NB4 (cell line): Measurements from ENCODE around the gene KRT36.

Source experiments
- DNase-seq: peaks from one replicate; pipeline ENCODE4 v3.0.0; 2010; ENCODE audit warnings: low read depth
- H3K4me3 ChIP-seq: one replicate; pipeline ENCODE4 v1.5.1; 2011; ENCODE audit warnings: mild to moderate bottlenecking, low read depth, low read length, moderate library complexity
- MYC ChIP-seq: IDR thresholded peaks from 2 replicates; pipeline ENCODE4 v1.6.1; 2011; ENCODE audit warnings: low read depth, low read length
- POLR2A ChIP-seq: IDR thresholded peaks from 2 replicates; pipeline ENCODE4 v1.6.1; 2011; ENCODE audit warnings: mild to moderate bottlenecking; ENCODE audit not compliant: insufficient read length; ENCODE audit errors: extremely low read depth
- TF ChIP-seq, protein P1 (sequence below): IDR thresholded peaks from 2 replicates; pipeline ENCODE4 v1.6.1; 2011; ENCODE audit warnings: low read depth, low read length
- TF ChIP-seq, protein P2 (sequence below): IDR thresholded peaks from one replicate; pipeline ENCODE4 v1.5.1; 2012; ENCODE audit warnings: low read depth, low read length

The KRT36 gene

DNA sequence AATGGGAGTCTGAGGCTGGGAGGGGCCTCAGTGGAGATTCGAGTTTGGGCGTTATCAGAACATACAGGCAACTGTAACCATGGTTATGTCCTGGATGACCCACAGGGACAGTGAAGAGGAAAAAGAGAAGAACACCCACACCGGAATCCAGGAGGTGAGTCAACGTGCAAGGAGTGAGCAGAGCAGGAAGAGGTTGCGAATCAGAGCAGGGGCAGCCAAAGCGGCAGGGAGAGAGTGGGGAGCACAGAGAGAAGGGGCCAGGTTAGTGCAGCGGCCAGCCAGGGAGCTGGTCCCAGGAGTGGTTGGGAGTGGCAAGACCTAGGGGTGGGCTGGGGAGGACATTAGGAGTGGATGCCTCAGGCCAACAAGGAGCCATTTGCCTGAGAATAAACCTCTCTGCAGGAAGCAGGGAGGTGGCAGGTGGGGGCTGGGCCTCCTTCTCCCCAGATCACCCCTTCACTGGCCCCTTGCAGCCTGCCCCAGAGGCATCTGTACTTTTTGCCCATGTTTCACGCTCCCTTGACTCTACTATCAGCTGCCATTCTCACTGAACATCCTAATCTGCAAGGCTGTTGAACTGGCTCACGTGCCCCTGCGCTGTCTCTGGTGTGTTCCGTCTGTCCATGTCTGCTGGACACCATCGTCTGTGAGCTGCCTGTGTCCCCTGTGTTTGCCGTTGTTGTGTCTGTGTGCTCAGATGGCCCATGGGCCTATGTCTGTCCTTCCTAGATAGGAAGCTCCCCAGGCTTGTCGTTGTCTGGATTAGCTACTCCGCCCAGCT lies 10.6 kb upstream of the KRT36 start:
- TF ChIP-seq, protein P1, sequence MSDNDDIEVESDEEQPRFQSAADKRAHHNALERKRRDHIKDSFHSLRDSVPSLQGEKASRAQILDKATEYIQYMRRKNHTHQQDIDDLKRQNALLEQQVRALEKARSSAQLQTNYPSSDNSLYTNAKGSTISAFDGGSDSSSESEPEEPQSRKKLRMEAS: no peak
- TF ChIP-seq MYC (no peak), POLR2A (no peak)
- TF ChIP-seq, protein P2, sequence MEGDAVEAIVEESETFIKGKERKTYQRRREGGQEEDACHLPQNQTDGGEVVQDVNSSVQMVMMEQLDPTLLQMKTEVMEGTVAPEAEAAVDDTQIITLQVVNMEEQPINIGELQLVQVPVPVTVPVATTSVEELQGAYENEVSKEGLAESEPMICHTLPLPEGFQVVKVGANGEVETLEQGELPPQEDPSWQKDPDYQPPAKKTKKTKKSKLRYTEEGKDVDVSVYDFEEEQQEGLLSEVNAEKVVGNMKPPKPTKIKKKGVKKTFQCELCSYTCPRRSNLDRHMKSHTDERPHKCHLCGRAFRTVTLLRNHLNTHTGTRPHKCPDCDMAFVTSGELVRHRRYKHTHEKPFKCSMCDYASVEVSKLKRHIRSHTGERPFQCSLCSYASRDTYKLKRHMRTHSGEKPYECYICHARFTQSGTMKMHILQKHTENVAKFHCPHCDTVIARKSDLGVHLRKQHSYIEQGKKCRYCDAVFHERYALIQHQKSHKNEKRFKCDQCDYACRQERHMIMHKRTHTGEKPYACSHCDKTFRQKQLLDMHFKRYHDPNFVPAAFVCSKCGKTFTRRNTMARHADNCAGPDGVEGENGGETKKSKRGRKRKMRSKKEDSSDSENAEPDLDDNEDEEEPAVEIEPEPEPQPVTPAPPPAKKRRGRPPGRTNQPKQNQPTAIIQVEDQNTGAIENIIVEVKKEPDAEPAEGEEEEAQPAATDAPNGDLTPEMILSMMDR: no peak
- H3K4me3 ChIP-seq: no peak overlapping the region
- peak; percentile 24 for DNase-seq

DNA sequence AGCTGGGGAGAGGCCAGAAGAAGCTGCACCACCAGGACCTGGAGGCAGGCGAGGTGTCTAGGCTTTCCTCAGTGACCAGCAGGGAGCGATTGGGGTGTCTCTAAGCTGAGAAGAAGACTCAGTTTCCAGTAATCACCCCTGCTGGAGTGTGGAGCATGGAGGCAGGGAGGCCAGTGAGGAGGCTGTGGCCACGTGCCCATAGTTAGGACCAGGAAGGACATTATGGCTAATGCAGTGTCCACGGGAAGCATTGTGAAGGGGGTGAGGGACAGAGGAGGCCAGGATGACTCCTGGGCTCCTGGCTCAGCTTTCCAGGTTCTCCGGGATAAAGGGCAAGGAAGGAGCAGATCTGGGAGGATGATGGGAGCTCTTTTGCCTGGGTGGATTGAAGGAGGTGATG lies 10.0 kb upstream of the KRT36 start:
- TF ChIP-seq POLR2A (no peak), MYC (no peak)
- TF ChIP-seq, protein P2: no peak
- TF ChIP-seq, protein P1: no peak
- no peak overlapping the region for H3K4me3 ChIP-seq
- no peak for DNase-seq

DNA sequence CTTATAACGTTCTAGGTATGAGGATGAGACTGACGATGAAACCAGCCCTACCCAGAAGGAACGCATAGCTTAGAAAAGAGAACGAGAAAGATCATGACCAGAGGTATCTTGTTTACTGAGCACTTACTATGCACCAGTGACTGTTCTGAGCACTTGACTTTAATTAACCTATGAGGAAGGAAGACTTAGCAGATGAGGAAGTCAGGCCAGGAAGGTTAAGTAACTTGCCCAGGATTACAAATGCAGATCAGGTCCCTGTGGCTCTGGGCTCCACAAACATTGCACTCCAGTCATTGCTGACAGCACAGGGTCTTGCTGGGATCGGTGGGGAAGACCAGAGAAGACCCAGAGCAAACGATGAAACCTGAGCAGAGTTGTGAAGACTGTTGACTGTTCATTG lies 8.6 kb upstream of the KRT36 start:
- no peak overlapping the region for H3K4me3 ChIP-seq
- TF ChIP-seq, protein P1: no peak
- no peak for TF ChIP-seq POLR2A
- no peak for TF ChIP-seq MYC
- TF ChIP-seq, protein P2: no peak
- DNase-seq: peak; percentile 59

DNA sequence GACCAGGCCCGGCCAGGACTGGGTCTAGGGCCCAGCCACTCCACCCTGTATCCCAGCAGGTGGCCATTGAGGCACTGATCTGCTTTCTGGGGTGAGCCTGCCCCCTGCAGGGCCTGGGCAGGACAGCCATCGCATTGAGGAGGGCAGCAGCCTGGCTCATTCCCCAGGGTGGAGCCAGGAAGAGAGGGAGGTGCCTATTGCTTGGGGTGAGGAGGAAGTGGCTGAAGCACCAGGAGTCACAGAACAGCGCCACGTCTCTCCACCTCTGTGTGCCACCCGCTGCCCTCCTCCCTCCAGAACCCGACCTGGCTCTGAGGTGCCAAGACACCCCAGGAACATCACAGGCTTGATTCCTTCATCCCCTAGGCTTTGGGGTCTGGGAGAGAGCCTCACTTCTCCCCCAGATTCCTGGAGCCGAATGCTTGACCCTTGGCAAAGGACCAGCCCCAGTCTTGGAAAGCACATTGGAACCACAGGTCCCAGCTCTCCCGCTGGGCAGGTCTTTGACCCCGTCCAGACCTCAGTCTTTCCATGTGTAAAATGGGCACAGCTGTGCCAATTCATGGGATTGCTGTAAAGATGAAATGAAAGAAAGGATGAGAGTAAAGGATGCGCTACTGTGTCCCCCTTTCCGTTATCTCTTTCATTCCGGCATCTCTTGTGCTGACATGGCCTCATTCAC lies 7.2 kb upstream of the KRT36 start:
- TF ChIP-seq POLR2A: no peak
- TF ChIP-seq, protein P2: peak; percentile 81
- H3K4me3 ChIP-seq: no peak overlapping the region
- peak; percentile 90 for DNase-seq

DNA sequence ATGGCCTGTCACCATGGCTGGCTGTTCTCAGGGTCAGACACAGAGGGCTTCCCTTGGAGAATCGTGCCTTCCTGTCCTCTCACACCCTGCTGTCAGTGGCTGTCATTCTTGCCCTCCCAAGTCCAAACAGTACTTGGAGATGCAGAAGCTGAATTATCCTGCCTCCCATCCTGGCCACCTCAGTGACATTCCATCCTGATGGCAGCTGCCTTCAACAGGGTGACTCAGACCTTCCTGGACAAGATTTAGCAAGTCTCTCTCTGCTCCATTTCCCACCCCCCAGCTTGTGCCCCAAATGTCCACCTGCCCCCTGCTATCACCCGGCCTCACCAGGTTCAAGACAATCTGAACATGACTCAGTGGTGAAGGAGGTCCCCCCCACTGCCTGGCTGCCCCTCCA lies 4.8 kb upstream of the KRT36 start:
- no peak for DNase-seq

More for the DNA sequence above, 4.8 kb upstream of the KRT36 start:
- no peak overlapping the region for H3K4me3 ChIP-seq
- no peak for TF ChIP-seq POLR2A
- TF ChIP-seq, protein P2: no peak
- TF ChIP-seq, protein P1: no peak
- no peak for TF ChIP-seq MYC
